IMR-90 (cell line): ENCODE measurements around the gene TMED4. TPM values are rescaled to one million over a fixed set of nuclear protein-coding genes. Genes with fewer than 3 reads are reported as not detected.

ENCODE experiments used
- ATAC-seq: fragments of 200-7000 bp; cut with Tn5 transposase; 2 replicates; pipeline ENCODE4 v1.9.1; 2020; ENCODE audit warnings: low read depth, mild to moderate bottlenecking, moderate library complexity
- BruUV-seq: library from RNA; stranded (reverse); fragments of 400-500 nt; replicated peaks from 2 replicates; lab custom pipeline; 2021; lab: Mats Ljungman, UMichigan
- CTCF ChIA-PET: fragments of 300-600 bp; formaldehyde crosslinking; extraction: SDS; loops from one replicate; lab custom pipeline; 2021; ENCODE audit warnings: antibody characterized with exemption; lab: Yijun Ruan, JAX
- POLR2A ChIA-PET: fragments of 300-600 bp; sonication (Branson Sonifier 250); formaldehyde crosslinking; loops from one replicate; lab custom pipeline; 2022; ENCODE audit warnings: antibody characterized with exemption; ENCODE audit not compliant: unreplicated experiment; lab: Charles Lee
- DNase-seq: peaks from one replicate; pipeline ENCODE4 v3.0.0; 2013
- H2AFZ ChIP-seq: replicated peaks from 2 replicates; pipeline ENCODE3; 2013; ENCODE audit warnings: low read length, mild to moderate bottlenecking; ENCODE audit not compliant: poor library complexity
- H2AK5ac ChIP-seq: 2 replicates; pipeline ENCODE4 v1.6.1; 2013; ENCODE audit warnings: low read depth, low read length, inconsistent platforms
- H2AK9ac ChIP-seq: replicated peaks from 2 replicates; pipeline ENCODE3; 2013; ENCODE audit warnings: mild to moderate bottlenecking, low read depth, low read length, moderate library complexity; ENCODE audit not compliant: poor library complexity
- H2BK120ac ChIP-seq: 2 replicates; pipeline ENCODE4 v1.6.1; 2013; ENCODE audit warnings: low read depth, low read length, inconsistent platforms
- H2BK15ac ChIP-seq: 3 replicates; pipeline ENCODE4 v1.6.1; 2013; ENCODE audit warnings: low read depth, low read length, inconsistent platforms
- H2BK20ac ChIP-seq: 2 replicates; pipeline ENCODE4 v1.6.1; 2013; ENCODE audit warnings: low read depth, mild to moderate bottlenecking, inconsistent platforms, low read length, moderate library complexity
- H2BK5ac ChIP-seq: 2 replicates; pipeline ENCODE4 v1.6.1; 2013; ENCODE audit warnings: mild to moderate bottlenecking, low read depth, low read length, inconsistent platforms; ENCODE audit not compliant: poor library complexity, severe bottlenecking
- H3K14ac ChIP-seq: replicated peaks from 2 replicates; pipeline ENCODE4 v1.6.1; 2013; ENCODE audit warnings: low read depth, low read length, inconsistent platforms
- H3K18ac ChIP-seq: 2 replicates; pipeline ENCODE4 v1.6.1; 2013; ENCODE audit warnings: low read depth, low read length, control low read depth
- H3K23ac ChIP-seq: 2 replicates; pipeline ENCODE4 v1.6.1; 2013; ENCODE audit warnings: low read depth, low read length, inconsistent platforms
- H3K27ac ChIP-seq: 2 replicates; pipeline ENCODE4 v1.5.1; 2013; ENCODE audit warnings: mild to moderate bottlenecking, control low read depth, low read length; ENCODE audit not compliant: insufficient read depth
- H3K27me3 ChIP-seq: 2 replicates; pipeline ENCODE4 v1.6.1; 2013; ENCODE audit warnings: low read length; ENCODE audit not compliant: control insufficient read depth, insufficient read depth
- H3K36me3 ChIP-seq: 2 replicates; pipeline ENCODE4 v1.6.1; 2013; ENCODE audit warnings: low read length, mixed read lengths; ENCODE audit not compliant: control insufficient read depth, insufficient read depth
- H3K4ac ChIP-seq: 2 replicates; pipeline ENCODE4 v1.6.1; 2013; ENCODE audit warnings: low read depth, low read length, inconsistent platforms
- H3K4me1 ChIP-seq: 2 replicates; pipeline ENCODE4 v1.6.1; 2013; ENCODE audit warnings: low read length, mixed read lengths; ENCODE audit not compliant: control insufficient read depth, insufficient read depth
- H3K4me2 ChIP-seq: 2 replicates; pipeline ENCODE4 v1.6.1; 2013; ENCODE audit warnings: low read depth, mild to moderate bottlenecking, control low read depth, low read length, moderate library complexity
- H3K4me3 ChIP-seq: 2 replicates; pipeline ENCODE4 v1.5.1; 2013; ENCODE audit warnings: low read depth, mild to moderate bottlenecking, control low read depth, low read length, moderate library complexity; ENCODE audit not compliant: insufficient read depth
- H3K56ac ChIP-seq: 2 replicates; pipeline ENCODE4 v1.6.1; 2013; ENCODE audit warnings: low read length, inconsistent platforms; ENCODE audit not compliant: insufficient read depth; ENCODE audit errors: extremely low read depth
- H3K79me1 ChIP-seq, 2 experiments: 2 replicates each; pipeline ENCODE4 v1.6.1; 2013; ENCODE audit warnings: low read length in 2 of 2, inconsistent platforms in 1 of 2, low read depth in 1 of 2
- H3K9ac ChIP-seq: 2 replicates; pipeline ENCODE4 v1.6.1; 2013; ENCODE audit warnings: low read depth, low read length, control low read depth
- H3K9me1 ChIP-seq: 2 replicates; pipeline ENCODE4 v1.6.1; 2013; ENCODE audit warnings: low read length, inconsistent platforms; ENCODE audit not compliant: insufficient read depth
- H3K9me3 ChIP-seq: 2 replicates; pipeline ENCODE4 v1.6.1; 2013; ENCODE audit warnings: low read length; ENCODE audit not compliant: control insufficient read depth, insufficient read depth
- H4K20me1 ChIP-seq: 2 replicates; pipeline ENCODE4 v1.6.1; 2013; ENCODE audit warnings: low read length, inconsistent platforms; ENCODE audit not compliant: insufficient read depth
- H4K5ac ChIP-seq: 2 replicates; pipeline ENCODE4 v1.6.1; 2013; ENCODE audit warnings: mild to moderate bottlenecking, low read depth, low read length, control low read depth
- H4K8ac ChIP-seq, 2 experiments: 2 replicates each; pipeline ENCODE4 v1.6.1; 2013; ENCODE audit warnings: low read depth in 2 of 2, low read length in 2 of 2, control low read depth in 1 of 2, inconsistent platforms in 1 of 2
- H4K91ac ChIP-seq: 2 replicates; pipeline ENCODE4 v1.6.1; 2013; ENCODE audit warnings: low read depth, low read length, inconsistent platforms; ENCODE audit not compliant: insufficient read depth
- CEBPB ChIP-seq: IDR thresholded peaks from 2 replicates; pipeline ENCODE4 v1.6.1; 2012; ENCODE audit warnings: low read depth, low read length, improper control_type of control experiment
- RAD21 ChIP-seq: IDR thresholded peaks from 2 replicates; pipeline ENCODE4 v1.6.1; 2012; ENCODE audit warnings: low read length, improper control_type of control experiment
- RCOR1 ChIP-seq: IDR thresholded peaks from 2 replicates; pipeline ENCODE4 v1.6.1; 2012; ENCODE audit warnings: mild to moderate bottlenecking, low read length, improper control_type of control experiment; ENCODE audit not compliant: insufficient replicate concordance
- RFX5 ChIP-seq: IDR thresholded peaks from 2 replicates; pipeline ENCODE4 v1.8.0; 2012; ENCODE audit warnings: low read depth, mild to moderate bottlenecking, low read length, moderate library complexity
- SMC3 ChIP-seq: fragments of 150-350 bp; IDR thresholded peaks from 2 replicates; pipeline ENCODE4 v1.6.1; 2016; ENCODE audit warnings: low read depth, mild to moderate bottlenecking, antibody characterized with exemption, low read length, moderate library complexity
- WGBS, 2 experiments: methylation state at CpG; one replicate each; pipeline versions ENCODE4 v1.1.5 to v1.1.7; 2013; ENCODE audit warnings: missing lambda C conversion rate in 2 of 2; ENCODE audit not compliant: insufficient read length in 1 of 2; ENCODE audit errors: extremely low coverage in 2 of 2; 5-methylcytosine and 5-hydroxymethylcytosine counted together
- dilution Hi-C: fragments of 300-500 bp; cut with HindIII; formaldehyde crosslinking; loops from one replicate; pipeline ENCODE4 v1.14.3; 2018; ENCODE audit warnings: low sequenced_read_pairs; ENCODE audit not compliant: unreplicated experiment
- in situ Hi-C: fragments of 300-500 bp; cut with MboI; formaldehyde crosslinking; loops from 3 replicates; pipeline ENCODE4 v1.14.3; 2019; ENCODE audit warnings: low sequenced_read_pairs, inconsistent platforms, mixed read lengths
- intact Hi-C: fragments of 100-400 bp; cut with micrococcal nuclease; formaldehyde crosslinking; loops from 2 replicates; pipeline ENCODE4 v1.10.0; 2022
- polyA plus RNA-seq, 3 experiments: library from polyadenylated mRNA; depleted of rRNA; stranded (reverse); fragments of >200 nt; gene quantifications; 2 replicates each; pipeline ENCODE4 v1.2.3, GENCODE V29; 2012; ENCODE audit warnings: low replicate concordance in 1 of 3
- total RNA-seq: library from RNA; depleted of rRNA; stranded (reverse); fragments of >200 nt; gene quantifications from 2 replicates; pipeline ENCODE4 v1.2.3, GENCODE V29; 2012
- TF ChIP-seq, protein P1 (sequence below): conservative IDR thresholded peaks from 2 replicates; pipeline ENCODE4 v1.5.1; 2012; ENCODE audit warnings: mild to moderate bottlenecking, low read depth, low read length, improper control_type of control experiment
- TF ChIP-seq, protein P2 (sequence below): fragments of 150-350 bp; IDR thresholded peaks from 2 replicates; pipeline ENCODE4 v1.6.1; 2016; ENCODE audit warnings: low read depth, mild to moderate bottlenecking, low read length, moderate library complexity, borderline replicate concordance

The TMED4 gene
- total and polyA plus RNA-seq, 2 of the 4 experiments (the other 2 are of a cell fraction): 58.6 to 92.7 TPM

DNA sequence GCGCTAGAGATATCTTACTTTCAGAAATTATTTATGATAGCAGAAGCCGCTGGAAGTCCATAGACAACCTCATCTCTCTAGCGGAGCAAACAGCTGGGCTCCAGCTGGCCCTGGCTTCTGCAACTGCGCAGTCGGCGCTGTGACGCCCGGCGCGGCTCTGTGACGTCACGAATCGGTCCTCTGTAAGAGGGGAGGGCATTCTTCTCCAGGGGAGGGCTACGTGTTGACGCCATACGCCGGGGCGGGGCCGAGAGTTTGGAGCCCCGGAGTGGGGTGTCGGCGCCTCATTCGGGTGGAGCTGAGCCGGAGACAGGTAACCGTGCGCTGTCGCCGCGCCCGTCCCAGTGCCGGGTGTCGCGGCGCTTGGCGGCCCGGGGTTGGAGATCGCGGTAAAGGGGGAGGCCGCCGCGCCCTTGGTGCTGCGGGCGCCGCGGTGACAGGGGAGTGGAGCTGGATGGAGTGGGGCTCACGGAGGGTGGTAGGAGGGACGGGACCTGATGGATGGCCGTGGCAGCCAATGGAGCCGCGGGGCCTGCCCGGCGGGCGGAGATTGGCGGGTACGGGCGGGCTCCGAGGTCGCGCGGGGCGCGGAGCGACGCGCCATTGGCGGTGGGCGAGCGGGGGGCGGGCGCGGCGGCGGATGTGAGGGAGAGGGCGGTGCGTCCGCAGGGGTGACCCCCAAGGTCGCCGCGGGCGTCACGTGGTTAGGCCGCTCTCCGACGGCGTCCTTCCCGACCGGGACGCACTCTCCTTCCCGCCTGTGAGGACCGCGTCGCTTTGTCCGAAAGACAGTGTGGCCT, 24.5 kb upstream of the TMED4 start, which contains the start of gene OGDH (continued):
- TF ChIP-seq, protein P1, sequence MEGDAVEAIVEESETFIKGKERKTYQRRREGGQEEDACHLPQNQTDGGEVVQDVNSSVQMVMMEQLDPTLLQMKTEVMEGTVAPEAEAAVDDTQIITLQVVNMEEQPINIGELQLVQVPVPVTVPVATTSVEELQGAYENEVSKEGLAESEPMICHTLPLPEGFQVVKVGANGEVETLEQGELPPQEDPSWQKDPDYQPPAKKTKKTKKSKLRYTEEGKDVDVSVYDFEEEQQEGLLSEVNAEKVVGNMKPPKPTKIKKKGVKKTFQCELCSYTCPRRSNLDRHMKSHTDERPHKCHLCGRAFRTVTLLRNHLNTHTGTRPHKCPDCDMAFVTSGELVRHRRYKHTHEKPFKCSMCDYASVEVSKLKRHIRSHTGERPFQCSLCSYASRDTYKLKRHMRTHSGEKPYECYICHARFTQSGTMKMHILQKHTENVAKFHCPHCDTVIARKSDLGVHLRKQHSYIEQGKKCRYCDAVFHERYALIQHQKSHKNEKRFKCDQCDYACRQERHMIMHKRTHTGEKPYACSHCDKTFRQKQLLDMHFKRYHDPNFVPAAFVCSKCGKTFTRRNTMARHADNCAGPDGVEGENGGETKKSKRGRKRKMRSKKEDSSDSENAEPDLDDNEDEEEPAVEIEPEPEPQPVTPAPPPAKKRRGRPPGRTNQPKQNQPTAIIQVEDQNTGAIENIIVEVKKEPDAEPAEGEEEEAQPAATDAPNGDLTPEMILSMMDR: no peak
- peak; percentile 21 for TF ChIP-seq RCOR1

DNA sequence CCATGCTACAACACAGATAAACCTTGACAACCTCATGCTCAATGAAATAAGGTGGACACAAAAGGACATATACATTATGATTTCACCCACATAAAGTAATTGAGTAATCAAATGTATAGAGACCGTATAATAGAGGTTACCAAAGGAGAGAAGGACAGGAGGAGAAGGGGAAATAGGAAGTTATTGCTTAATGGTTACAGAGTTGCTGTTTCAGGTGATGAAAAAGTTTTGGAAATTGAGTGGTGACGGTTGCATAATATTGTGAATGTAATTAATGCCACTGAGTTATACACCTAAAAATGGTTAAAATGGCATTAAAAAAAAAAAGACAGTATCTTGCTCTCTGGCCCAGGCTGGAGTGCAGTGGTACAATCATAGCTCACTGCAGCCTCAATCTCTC, 22.9 kb upstream of the TMED4 start:
- intact Hi-C loops: loop anchor here (5.0 kb wide), 1 partner anchor 242 kb away; the partner anchor contains the start of gene H2AZ2
- DNase-seq (no peak), ATAC-seq (no peak)
- H3K79me1 ChIP-seq: peaks cover 6 to 26% of the 10 kb centered on the region in 2 experiments; a peak in 3 of 4 replicates
- H3K56ac ChIP-seq: no peak overlapping the region
- no peak overlapping the region for H2BK120ac ChIP-seq
- no peak overlapping the region for H4K91ac ChIP-seq
- H3K18ac ChIP-seq: no peak overlapping the region
- no peak overlapping the region; a peak in 1 of 4 replicates for H4K8ac ChIP-seq
- in situ Hi-C loops: no loop called here
- H3K9me3 ChIP-seq: no peaks in the 10 kb centered on the region
- no peak overlapping the region for H3K14ac ChIP-seq
- H3K27ac ChIP-seq: no peak overlapping the region
- TF ChIP-seq, protein P2, sequence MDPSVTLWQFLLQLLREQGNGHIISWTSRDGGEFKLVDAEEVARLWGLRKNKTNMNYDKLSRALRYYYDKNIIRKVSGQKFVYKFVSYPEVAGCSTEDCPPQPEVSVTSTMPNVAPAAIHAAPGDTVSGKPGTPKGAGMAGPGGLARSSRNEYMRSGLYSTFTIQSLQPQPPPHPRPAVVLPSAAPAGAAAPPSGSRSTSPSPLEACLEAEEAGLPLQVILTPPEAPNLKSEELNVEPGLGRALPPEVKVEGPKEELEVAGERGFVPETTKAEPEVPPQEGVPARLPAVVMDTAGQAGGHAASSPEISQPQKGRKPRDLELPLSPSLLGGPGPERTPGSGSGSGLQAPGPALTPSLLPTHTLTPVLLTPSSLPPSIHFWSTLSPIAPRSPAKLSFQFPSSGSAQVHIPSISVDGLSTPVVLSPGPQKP: no peak
- TF ChIP-seq CEBPB (peak; percentile 19; the same call in 1 of the 2 replicates), RFX5 (no peak), SMC3 (no peak), RAD21 (no peak)
- H4K5ac ChIP-seq: no peak overlapping the region
- CTCF ChIA-PET: no interaction called here
- no peak overlapping the region for H2BK15ac ChIP-seq
- H2AK5ac ChIP-seq: no peak overlapping the region
- no peaks in the 10 kb centered on the region for H3K36me3 ChIP-seq
- 0 out of 2 replicates have a peak, but pooled peaks cover 4% of the 10 kb centered on the region for H4K20me1 ChIP-seq
- H3K4me2 ChIP-seq: no peak overlapping the region
- H3K23ac ChIP-seq: no peak overlapping the region
- no peak overlapping the region for H3K4me3 ChIP-seq
- H3K4ac ChIP-seq: no peak overlapping the region
- dilution Hi-C loops: no loop called here
- H3K9ac ChIP-seq: no peak overlapping the region
- H2AK9ac ChIP-seq: no peak overlapping the region
- no peak overlapping the region for H2AFZ ChIP-seq
- POLR2A ChIA-PET: no interaction called here
- no peaks in the 10 kb centered on the region for H3K4me1 ChIP-seq
- BruUV-seq: no TSS peak
- no CpG with 5 or more reads among the region's 2 CpGs for WGBS, 2 experiments
- H3K9me1 ChIP-seq: no peaks in the 10 kb centered on the region; the same call in 1 of the 2 replicates
- no peak overlapping the region for H2BK20ac ChIP-seq
- H3K27me3 ChIP-seq: peaks cover 3% of the 10 kb centered on the region
- no peak overlapping the region for H2BK5ac ChIP-seq
